ENCODE results near the gene PSMA1.

GRCh38 chr11:14519597-14519916, 629 bp downstream of the PSMA1 start:
- TF ChIP-seq, protein P1, sequence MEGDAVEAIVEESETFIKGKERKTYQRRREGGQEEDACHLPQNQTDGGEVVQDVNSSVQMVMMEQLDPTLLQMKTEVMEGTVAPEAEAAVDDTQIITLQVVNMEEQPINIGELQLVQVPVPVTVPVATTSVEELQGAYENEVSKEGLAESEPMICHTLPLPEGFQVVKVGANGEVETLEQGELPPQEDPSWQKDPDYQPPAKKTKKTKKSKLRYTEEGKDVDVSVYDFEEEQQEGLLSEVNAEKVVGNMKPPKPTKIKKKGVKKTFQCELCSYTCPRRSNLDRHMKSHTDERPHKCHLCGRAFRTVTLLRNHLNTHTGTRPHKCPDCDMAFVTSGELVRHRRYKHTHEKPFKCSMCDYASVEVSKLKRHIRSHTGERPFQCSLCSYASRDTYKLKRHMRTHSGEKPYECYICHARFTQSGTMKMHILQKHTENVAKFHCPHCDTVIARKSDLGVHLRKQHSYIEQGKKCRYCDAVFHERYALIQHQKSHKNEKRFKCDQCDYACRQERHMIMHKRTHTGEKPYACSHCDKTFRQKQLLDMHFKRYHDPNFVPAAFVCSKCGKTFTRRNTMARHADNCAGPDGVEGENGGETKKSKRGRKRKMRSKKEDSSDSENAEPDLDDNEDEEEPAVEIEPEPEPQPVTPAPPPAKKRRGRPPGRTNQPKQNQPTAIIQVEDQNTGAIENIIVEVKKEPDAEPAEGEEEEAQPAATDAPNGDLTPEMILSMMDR (IDR thresholded peaks at IDR 0.05; ENCODE audit: low read length) = no peak
- no peak for TF ChIP-seq EZH2 (IDR thresholded peaks at IDR 0.05; ENCODE audit: borderline replicate concordance, low read length)
